ENCODE measurements around the gene SGSM1.
"Not testable (repeated sequence)": the region's sequence is repeated elsewhere in the genome, so short reads cannot be mapped to it uniquely, and the experiment has no call there.

SGSM1 gene

GRCh38 chr22:24809331-24809730, 3.3 kb downstream of the SGSM1 start:
- no peak for DNase-seq

- no peak for DNase-seq
Measured at GRCh38 chr22:24810043-24810749, 4.2 kb downstream of the SGSM1 start.

- DNase-seq, result no peak
Measured at GRCh38 chr22:24812950-24813775, 7.2 kb downstream of the SGSM1 start.

- DNase-seq, result no peak
Measured at GRCh38 chr22:24813861-24814770, 8.1 kb downstream of the SGSM1 start.

GRCh38 chr22:24816806-24817205, 10.8 kb downstream of the SGSM1 start:
- DNase-seq, result no peak

GRCh38 chr22:24819487-24819886, 13.5 kb downstream of the SGSM1 start:
- DNase-seq, result no peak

GRCh38 chr22:24819911-24820461, 14.0 kb downstream of the SGSM1 start:
- DNase-seq, result no peak

- DNase-seq, result no peak
Measured at GRCh38 chr22:24822471-24822870, 16.5 kb downstream of the SGSM1 start.

GRCh38 chr22:24823787-24824186, 17.8 kb downstream of the SGSM1 start:
- no peak for DNase-seq

- DNase-seq, result no peak
Measured at GRCh38 chr22:24824250-24824649, 18.2 kb downstream of the SGSM1 start.

GRCh38 chr22:24824915-24825314, 18.9 kb downstream of the SGSM1 start:
- DNase-seq, result no peak

- no peak for DNase-seq
Measured at GRCh38 chr22:24826710-24827285, 20.8 kb downstream of the SGSM1 start.

GRCh38 chr22:24827296-24827695, 21.3 kb downstream of the SGSM1 start:
- DNase-seq, result no peak

- no peak for DNase-seq
Measured at GRCh38 chr22:24830205-24830979, 24.4 kb downstream of the SGSM1 start.

GRCh38 chr22:24831687-24832086, 25.7 kb downstream of the SGSM1 start:
- no peak for DNase-seq

- DNase-seq, result no peak
Measured at GRCh38 chr22:24833881-24834495, 28.0 kb downstream of the SGSM1 start.

- no peak for DNase-seq
Measured at GRCh38 chr22:24834845-24835570, 29.0 kb downstream of the SGSM1 start.

- DNase-seq, result no peak
Measured at GRCh38 chr22:24836282-24836681, 30.3 kb downstream of the SGSM1 start.

- DNase-seq, result not testable (repeated sequence)
Measured at GRCh38 chr22:24837517-24837916, 31.5 kb downstream of the SGSM1 start.

- DNase-seq, result no peak
Measured at GRCh38 chr22:24841261-24841660, 35.2 kb downstream of the SGSM1 start.

- no peak for DNase-seq
Measured at GRCh38 chr22:24843048-24843447, 37.0 kb downstream of the SGSM1 start.

All from CD4-positive, alpha-beta T cell treated with Interleukin-12 subunit alpha and Interleukin-12 subunit beta, for 1 hour (primary cell).